HEK293 (cell line): ENCODE results near the gene ARHGAP23.
"Not testable (repeated sequence)": the region's sequence is repeated elsewhere in the genome, so short reads cannot be mapped to it uniquely, and the experiment has no call there.

Source experiments
- CTCF ChIA-PET: fragments of 350-600 bp; formaldehyde crosslinking; extraction: SDS; loops from one replicate; lab custom pipeline; 2021; ENCODE audit warnings: antibody characterized with exemption; lab: Yijun Ruan, JAX
- POLR2A ChIA-PET: fragments of 300-600 bp; formaldehyde crosslinking; extraction: SDS; loops from one replicate; lab custom pipeline; 2020; ENCODE audit warnings: antibody characterized with exemption, inconsistent platforms; lab: Yijun Ruan, JAX
- H3K27ac ChIP-seq: fragments of 200-500 bp; sonication (Bioruptor generic); 2 replicates; pipeline ENCODE4 v1.5.1; 2014; ENCODE audit warnings: low read depth, low read length, control low read depth, inconsistent platforms; ENCODE audit errors: extremely low read depth
- H3K36me3 ChIP-seq, 2 experiments: fragments of 200-500 bp in 1 of 2; sonication (Bioruptor generic) in 1 of 2; 1 replicate in 1 of 2; 2 replicates in 1 of 2; pipeline ENCODE4 v1.5.1; 2014 to 2017; ENCODE audit warnings: inconsistent platforms in 2 of 2, low read length in 2 of 2; ENCODE audit not compliant: control insufficient read depth in 2 of 2, insufficient read depth in 1 of 2
- H3K4me1 ChIP-seq: fragments of 200-500 bp; sonication (Bioruptor generic); 2 replicates; pipeline ENCODE4 v1.5.1; 2014; ENCODE audit warnings: mild to moderate bottlenecking, low read length, inconsistent platforms; ENCODE audit not compliant: control insufficient read depth, insufficient read depth
- H3K4me3 ChIP-seq: 2 replicates; pipeline ENCODE4 v1.5.1; 2011; ENCODE audit warnings: low read depth, mild to moderate bottlenecking, control low read depth, low read length, moderate library complexity
- H3K9me3 ChIP-seq: fragments of 200-500 bp; sonication (Bioruptor generic); 2 replicates; pipeline ENCODE4 v1.5.1; 2014; ENCODE audit warnings: low read depth, low read length, inconsistent platforms; ENCODE audit not compliant: control insufficient read depth, insufficient read depth
- CTCF ChIP-seq: fragments of 450-650 bp; formaldehyde crosslinking; IDR thresholded peaks from 2 replicates; pipeline ENCODE4 v1.5.1; 2016; ENCODE audit warnings: missing biosample characterization, missing genetic modification characterization
- EGR2 ChIP-seq: fragments of 450-650 bp; formaldehyde crosslinking; IDR thresholded peaks from 2 replicates; pipeline ENCODE4 v1.5.1; 2016; ENCODE audit warnings: low read depth, missing biosample characterization, missing genetic modification characterization
- GLIS1 ChIP-seq: fragments of 450-650 bp; formaldehyde crosslinking; IDR thresholded peaks from 2 replicates; pipeline ENCODE4 v1.5.1; 2016; ENCODE audit warnings: missing biosample characterization, missing genetic modification characterization
- KLF10 ChIP-seq: fragments of 450-650 bp; IDR thresholded peaks from 2 replicates; pipeline ENCODE4 v1.5.1; 2018; ENCODE audit warnings: missing biosample characterization, mild to moderate bottlenecking, missing genetic modification characterization
- ZNF140 ChIP-seq: fragments of 450-650 bp; formaldehyde crosslinking; IDR thresholded peaks from 2 replicates; pipeline ENCODE4 v1.5.1; 2016; ENCODE audit warnings: missing biosample characterization, missing genetic modification characterization
- ZNF23 ChIP-seq: fragments of 450-650 bp; formaldehyde crosslinking; IDR thresholded peaks from 2 replicates; pipeline ENCODE4 v1.5.1; 2016; ENCODE audit warnings: missing biosample characterization, missing genetic modification characterization, borderline replicate concordance
- ZNF433 ChIP-seq: fragments of 450-650 bp; formaldehyde crosslinking; IDR thresholded peaks from 2 replicates; pipeline ENCODE4 v1.5.1; 2016; ENCODE audit warnings: missing biosample characterization, missing genetic modification characterization, low read depth
- ZNF521 ChIP-seq: fragments of 450-650 bp; formaldehyde crosslinking; IDR thresholded peaks from 2 replicates; pipeline ENCODE4 v1.5.1; 2017; ENCODE audit warnings: missing biosample characterization, mild to moderate bottlenecking, missing genetic modification characterization
- ZNF560 ChIP-seq: fragments of 450-650 bp; formaldehyde crosslinking; IDR thresholded peaks from 2 replicates; pipeline ENCODE4 v1.5.1; 2017; ENCODE audit warnings: missing biosample characterization, missing genetic modification characterization, borderline replicate concordance
- ZNF600 ChIP-seq: fragments of 450-650 bp; formaldehyde crosslinking; IDR thresholded peaks from 2 replicates; pipeline ENCODE4 v1.5.1; 2016; ENCODE audit warnings: missing biosample characterization, missing genetic modification characterization
- TF ChIP-seq, protein P1 (sequence below): fragments of 450-650 bp; formaldehyde crosslinking; IDR thresholded peaks from 2 replicates; pipeline ENCODE4 v1.5.0; 2017; ENCODE audit warnings: missing biosample characterization, missing genetic modification characterization, borderline replicate concordance

ARHGAP23 gene

DNA sequence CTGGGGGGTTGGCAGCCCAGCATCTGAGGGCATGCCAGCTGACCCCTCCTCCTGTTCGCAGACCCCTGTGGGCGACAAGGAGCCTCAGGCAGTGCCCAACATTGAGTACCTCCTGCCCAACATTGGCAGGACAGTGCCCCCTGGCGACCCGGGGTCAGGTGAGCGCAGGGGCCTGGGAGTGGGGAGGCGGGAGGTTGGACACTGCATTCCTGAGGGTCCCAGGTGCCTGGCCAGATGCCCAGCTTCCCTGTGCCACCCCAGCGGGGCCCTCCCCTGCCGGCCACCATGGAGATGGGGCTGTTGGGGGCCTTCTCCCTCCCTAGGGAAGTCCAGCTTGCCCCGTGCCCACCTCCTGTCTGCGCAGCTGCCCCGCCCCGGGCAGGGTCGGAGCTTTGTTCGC is 70.1 kb downstream of the ARHGAP23 start (continued):
- no peak for TF ChIP-seq CTCF (tag by site-specific recombination)
- no peak for TF ChIP-seq EGR2
- TF ChIP-seq ZNF560 = no peak
- TF ChIP-seq, protein P1, sequence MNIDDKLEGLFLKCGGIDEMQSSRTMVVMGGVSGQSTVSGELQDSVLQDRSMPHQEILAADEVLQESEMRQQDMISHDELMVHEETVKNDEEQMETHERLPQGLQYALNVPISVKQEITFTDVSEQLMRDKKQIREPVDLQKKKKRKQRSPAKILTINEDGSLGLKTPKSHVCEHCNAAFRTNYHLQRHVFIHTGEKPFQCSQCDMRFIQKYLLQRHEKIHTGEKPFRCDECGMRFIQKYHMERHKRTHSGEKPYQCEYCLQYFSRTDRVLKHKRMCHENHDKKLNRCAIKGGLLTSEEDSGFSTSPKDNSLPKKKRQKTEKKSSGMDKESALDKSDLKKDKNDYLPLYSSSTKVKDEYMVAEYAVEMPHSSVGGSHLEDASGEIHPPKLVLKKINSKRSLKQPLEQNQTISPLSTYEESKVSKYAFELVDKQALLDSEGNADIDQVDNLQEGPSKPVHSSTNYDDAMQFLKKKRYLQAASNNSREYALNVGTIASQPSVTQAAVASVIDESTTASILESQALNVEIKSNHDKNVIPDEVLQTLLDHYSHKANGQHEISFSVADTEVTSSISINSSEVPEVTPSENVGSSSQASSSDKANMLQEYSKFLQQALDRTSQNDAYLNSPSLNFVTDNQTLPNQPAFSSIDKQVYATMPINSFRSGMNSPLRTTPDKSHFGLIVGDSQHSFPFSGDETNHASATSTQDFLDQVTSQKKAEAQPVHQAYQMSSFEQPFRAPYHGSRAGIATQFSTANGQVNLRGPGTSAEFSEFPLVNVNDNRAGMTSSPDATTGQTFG = no peak
- TF ChIP-seq ZNF433 (tag by site-specific recombination) = no peak
- TF ChIP-seq ZNF600 (tag by site-specific recombination) = no peak
- TF ChIP-seq ZNF140 = no peak
- TF ChIP-seq KLF10 (tag by site-specific recombination) = no peak
- no peak for TF ChIP-seq ZNF23 (tag by site-specific recombination)

DNA sequence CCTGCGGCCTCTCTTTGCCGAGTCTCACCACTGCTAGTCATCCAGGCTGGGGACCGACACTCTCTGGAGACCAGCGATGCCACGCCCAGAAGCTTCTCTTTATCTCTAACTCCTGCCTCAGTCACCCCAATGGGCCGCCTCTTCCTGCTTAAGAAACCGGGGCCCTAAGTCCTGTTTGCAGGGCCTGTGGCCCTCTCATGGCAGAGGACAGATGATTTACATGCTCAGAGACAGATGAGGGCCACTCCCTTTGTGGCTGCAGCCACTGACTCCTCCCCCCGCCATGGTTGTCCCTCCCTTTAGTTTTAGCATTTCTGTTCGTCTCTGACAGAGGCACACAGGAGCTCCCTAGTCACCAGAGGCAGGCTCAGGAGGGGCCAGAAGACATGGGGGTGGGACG is 71.0 kb downstream of the ARHGAP23 start:
- POLR2A ChIA-PET, H3K36me3 ChIP-seq, H3K4me3 ChIP-seq, CTCF ChIA-PET, H3K9me3 ChIP-seq, H3K4me1 ChIP-seq, H3K27ac ChIP-seq: not testable (repeated sequence)

GRCh38 chr17:38501718-38502117 is 73.5 kb downstream of the ARHGAP23 start:
- H3K27ac ChIP-seq, POLR2A ChIA-PET, H3K36me3 ChIP-seq, CTCF ChIA-PET, H3K4me1 ChIP-seq, H3K9me3 ChIP-seq, H3K4me3 ChIP-seq: not testable (repeated sequence)

GRCh38 chr17:38503286-38503913 is 75.1 kb downstream of the ARHGAP23 start:
- peak; percentile 37; the same call in 1 of the 2 replicates for TF ChIP-seq GLIS1 (tag by site-specific recombination)
- TF ChIP-seq, all 188 proteins: peak for 1; not testable (repeated sequence) for 187
- H3K4me1 ChIP-seq, H3K27ac ChIP-seq, H3K4me3 ChIP-seq, H3K9me3 ChIP-seq, H3K36me3 ChIP-seq, POLR2A ChIA-PET: not testable (repeated sequence)
- CTCF ChIA-PET = interaction anchor here (1.1 to 11.1 kb wide), 3 partner anchors 55 to 162 kb away, joined by 3 to 128 read pairs (median 3); no protein-coding TSS in a partner anchor

GRCh38 chr17:38504216-38504615 is 76.0 kb downstream of the ARHGAP23 start:
- H3K4me3 ChIP-seq = no peak overlapping the region
- TF ChIP-seq ZNF521 (tag by site-specific recombination) = no peak
- no peaks in the 10 kb centered on the region for H3K4me1 ChIP-seq
- H3K9me3 ChIP-seq = no peaks in the 10 kb centered on the region
- ChIA-PET CTCF (interaction anchor here (0.6 to 11.1 kb wide), 5 partner anchors 33 to 912 kb away, joined by 3 to 128 read pairs (median 3); no protein-coding TSS in a partner anchor), POLR2A (interaction anchor here (0.6 kb wide), 2 partner anchors 85 to 123 kb away, joined by 3 to 4 read pairs; no protein-coding TSS in a partner anchor)
- no peaks in the 10 kb centered on the region for H3K36me3 ChIP-seq
- H3K27ac ChIP-seq = no peak overlapping the region
